H1 (cell line): ENCODE data around the gene RAB1A. TPM values are rescaled to one million over a fixed set of nuclear protein-coding genes. Genes with fewer than 3 reads are reported as not detected.

Experiments used
- CTCF ChIA-PET: fragments of 300-600 bp; sonication (Branson Sonifier 250); formaldehyde crosslinking; loops from one replicate; lab custom pipeline; 2021; ENCODE audit not compliant: partially characterized antibody; lab: Charles Lee
- POLR2A ChIA-PET: fragments of 300-600 bp; sonication (Branson Sonifier 250); formaldehyde crosslinking; loops from one replicate; lab custom pipeline; 2021; ENCODE audit warnings: inconsistent platforms; ENCODE audit not compliant: partially characterized antibody; lab: Charles Lee
- DNase-seq, 2 experiments: peaks; one replicate each; pipeline versions ENCODE4 v3.0.0 to v3.0.0-alpha.2; 2010 to 2022; ENCODE audit warnings: low spot score in 2 of 2, low read depth in 1 of 2, mixed read lengths in 1 of 2
- FAIRE-seq: peaks from 2 replicates; lab custom pipeline; 2011; peaks lifted over from hg19 to GRCh38; lab: Jason Lieb, UNC
- H2AFZ ChIP-seq: 2 replicates; pipeline ENCODE4 v1.8.1; 2012; ENCODE audit warnings: low read length, inconsistent platforms
- H2AK5ac ChIP-seq: 2 replicates; pipeline ENCODE4 v1.6.1; 2013; ENCODE audit warnings: low read depth, low read length
- H2BK120ac ChIP-seq: replicated peaks from 2 replicates; pipeline ENCODE3; 2013; ENCODE audit warnings: low read depth, low read length, inconsistent platforms
- H2BK12ac ChIP-seq: 2 replicates; pipeline ENCODE4 v1.6.1; 2013; ENCODE audit warnings: low read depth, low read length
- H2BK15ac ChIP-seq: 2 replicates; pipeline ENCODE4 v1.6.1; 2013; ENCODE audit warnings: low read length
- H2BK20ac ChIP-seq: 2 replicates; pipeline ENCODE4 v1.6.1; 2013; ENCODE audit warnings: low read length
- H2BK5ac ChIP-seq: 2 replicates; pipeline ENCODE4 v1.6.1; 2013; ENCODE audit warnings: low read depth, low read length
- H3K14ac ChIP-seq: 2 replicates; pipeline ENCODE4 v1.6.1; 2013; ENCODE audit warnings: inconsistent platforms; ENCODE audit not compliant: insufficient read length
- H3K18ac ChIP-seq: 2 replicates; pipeline ENCODE4 v1.6.1; 2013; ENCODE audit warnings: low read length; ENCODE audit errors: extremely low read depth
- H3K23ac ChIP-seq: 2 replicates; pipeline ENCODE4 v1.6.1; 2013; ENCODE audit warnings: inconsistent platforms; ENCODE audit not compliant: insufficient read length
- H3K23me2 ChIP-seq: 2 replicates; pipeline ENCODE4 v1.6.1; 2013; ENCODE audit warnings: low read depth, low read length
- H3K27ac ChIP-seq: 2 replicates; pipeline ENCODE4 v1.6.1; 2011; ENCODE audit warnings: low read depth, low read length, inconsistent platforms
- H3K27me3 ChIP-seq, 4 experiments: replicated peaks in 1 of 4; 1 replicate in 1 of 4; 2 replicates in 3 of 4; pipeline versions ENCODE4 v1.6.1 to v1.8.1; 2011 to 2013; ENCODE audit warnings: low read length in 3 of 4, mild to moderate bottlenecking in 3 of 4, inconsistent platforms in 2 of 4, mixed read lengths in 2 of 4, moderate library complexity in 1 of 4; ENCODE audit not compliant: control insufficient read depth in 3 of 4, insufficient read depth in 3 of 4; ENCODE audit errors: extremely low read depth in 1 of 4
- H3K36me3 ChIP-seq, 4 experiments: 2 replicates each; pipeline versions ENCODE4 v1.6.1 to v1.8.1; 2011 to 2013; ENCODE audit warnings: mild to moderate bottlenecking in 4 of 4, low read length in 3 of 4, moderate library complexity in 2 of 4, control low read depth in 1 of 4, inconsistent platforms in 1 of 4; ENCODE audit not compliant: insufficient read depth in 4 of 4, control insufficient read depth in 2 of 4
- H3K4ac ChIP-seq: replicated peaks from 2 replicates; pipeline ENCODE3; 2013; ENCODE audit warnings: low read length, low read depth, mixed read lengths, inconsistent platforms; ENCODE audit not compliant: insufficient read length
- H3K4me1 ChIP-seq, 4 experiments: replicated peaks in 1 of 4; 1 replicate in 1 of 4; 2 replicates in 3 of 4; pipeline versions ENCODE4 v1.6.1 to v1.8.1; 2011 to 2013; ENCODE audit warnings: low read length in 3 of 4, inconsistent platforms in 2 of 4, mixed read lengths in 1 of 4; ENCODE audit not compliant: insufficient read depth in 4 of 4, control insufficient read depth in 3 of 4
- H3K4me2 ChIP-seq, 2 experiments: 2 replicates each; pipeline versions ENCODE4 v1.6.1 to v1.8.1; 2011 to 2013; ENCODE audit warnings: low read depth in 2 of 2, low read length in 2 of 2, control low read depth in 1 of 2, inconsistent platforms in 1 of 2, mild to moderate bottlenecking in 1 of 2; ENCODE audit not compliant: insufficient read depth in 1 of 2
- H3K4me3 ChIP-seq, 4 experiments: fragments of 200-600, 300-600 bp in 1 of 4; sonication (generic), shearing (Covaris generic), sonication (Bioruptor Twin) in 1 of 4; 2 replicates each; pipeline versions ENCODE4 v1.5.1 to v1.8.1; 2011 to 2016; ENCODE audit warnings: low read length in 4 of 4, low read depth in 3 of 4, control low read depth in 2 of 4, inconsistent platforms in 2 of 4, mild to moderate bottlenecking in 2 of 4, mixed read lengths in 1 of 4, moderate library complexity in 1 of 4; ENCODE audit not compliant: insufficient read depth in 2 of 4; ENCODE audit errors: extremely low read depth in 1 of 4
- H3K56ac ChIP-seq: replicated peaks from 2 replicates; pipeline ENCODE3; 2013; ENCODE audit warnings: low read depth, mild to moderate bottlenecking, mixed read lengths, low read length, inconsistent platforms; ENCODE audit not compliant: insufficient read length
- H3K79me1 ChIP-seq: 2 replicates; pipeline ENCODE4 v1.6.1; 2013; ENCODE audit warnings: low read depth, low read length, control low read depth
- H3K79me2 ChIP-seq, 2 experiments: 2 replicates each; pipeline versions ENCODE4 v1.6.1 to v1.8.1; 2012 to 2013; ENCODE audit warnings: low read length in 2 of 2, mild to moderate bottlenecking in 2 of 2, inconsistent platforms in 1 of 2; ENCODE audit not compliant: insufficient read depth in 2 of 2, control insufficient read depth in 1 of 2
- H3K9ac ChIP-seq, 4 experiments: replicated peaks in 1 of 4; 1 replicate in 1 of 4; 2 replicates in 3 of 4; pipeline versions ENCODE4 v1.6.1 to v1.8.1; 2011 to 2013; ENCODE audit warnings: low read depth in 3 of 4, low read length in 3 of 4, control low read depth in 2 of 4, mild to moderate bottlenecking in 2 of 4, moderate library complexity in 2 of 4, inconsistent platforms in 1 of 4; ENCODE audit errors: extremely low read depth in 1 of 4
- H3K9me3 ChIP-seq, 2 experiments: 2 replicates each; pipeline versions ENCODE4 v1.6.1 to v1.8.1; 2012 to 2013; ENCODE audit warnings: mild to moderate bottlenecking in 2 of 2, moderate library complexity in 2 of 2, control low read depth in 1 of 2, inconsistent platforms in 1 of 2, low read depth in 1 of 2, low read length in 1 of 2, mixed read lengths in 1 of 2; ENCODE audit not compliant: insufficient read depth in 2 of 2
- H4K20me1 ChIP-seq, 2 experiments: replicated peaks in 1 of 2; 2 replicates each; pipeline versions ENCODE3 to v1.8.1; 2011 to 2013; ENCODE audit warnings: inconsistent platforms in 2 of 2, low read length in 2 of 2, mild to moderate bottlenecking in 1 of 2; ENCODE audit not compliant: insufficient read depth in 2 of 2, control insufficient read depth in 1 of 2
- H4K5ac ChIP-seq: 2 replicates; pipeline ENCODE4 v1.6.1; 2013; ENCODE audit warnings: low read length, low read depth, mixed read lengths, inconsistent platforms; ENCODE audit not compliant: insufficient read length
- H4K8ac ChIP-seq: 2 replicates; pipeline ENCODE4 v1.8.0; 2013; ENCODE audit warnings: mild to moderate bottlenecking, moderate library complexity, low read length, inconsistent platforms; ENCODE audit not compliant: insufficient read depth; ENCODE audit errors: extremely low read depth
- H4K91ac ChIP-seq: replicated peaks from 2 replicates; pipeline ENCODE3; 2013; ENCODE audit warnings: low read length, mixed read lengths, inconsistent platforms; ENCODE audit not compliant: insufficient read length
- EP300 ChIP-seq, 2 experiments: IDR thresholded peaks; 1 replicate in 1 of 2; 2 replicates in 1 of 2; pipeline ENCODE4 v1.6.1; 2011 to 2012; ENCODE audit warnings: low read depth in 2 of 2, low read length in 2 of 2, mild to moderate bottlenecking in 2 of 2, borderline replicate concordance in 1 of 2, inconsistent platforms in 1 of 2, moderate library complexity in 1 of 2
- WGBS, 2 experiments: shearing (Covaris generic) in 1 of 2; methylation state at CpG; one replicate each; pipeline versions ENCODE4 v1.1.6 to v1.1.7; 2013 to 2015; ENCODE audit warnings: low lambda C conversion rate in 2 of 2, mixed read lengths in 2 of 2, inconsistent platforms in 1 of 2, low coverage in 1 of 2, missing lambda C conversion rate in 1 of 2; ENCODE audit not compliant: insufficient replicate concordance in 2 of 2, insufficient coverage in 1 of 2, insufficient read length in 1 of 2; ENCODE audit errors: extremely low coverage in 1 of 2, missing lambda C conversion rate in 1 of 2; 5-methylcytosine and 5-hydroxymethylcytosine counted together
- polyA plus RNA-seq, 7 experiments: library from polyadenylated mRNA; depleted of rRNA in 3 of 7; stranded (reverse) in 5 of 7; unstranded in 2 of 7; fragments of >200 nt in 5 of 7; fragments of 200-250 nt in 2 of 7; gene quantifications; 1 replicate in 5 of 7; 2 replicates in 1 of 7; 4 replicates in 1 of 7; pipeline versions ENCODE4 v1.2.1 to v1.2.3, GENCODE V29; 2011 to 2013; ENCODE audit warnings: missing spikeins in 2 of 7, mixed read lengths in 2 of 7
- total RNA-seq: library from RNA; stranded (reverse); fragmentation: NEBNext Ultra II Directional; extraction: Animal tissue kit (Norgen Biotek cat#: 25700); gene quantifications from 2 replicates; pipeline ENCODE4 v1.2.1, GENCODE V29; 2021

Gene RAB1A
- total and polyA plus RNA-seq, 2 of the 8 experiments (the other 6 are each of a cell fraction or from before 2014, with no cell fraction given) = 77.9 to 120 TPM

DNA sequence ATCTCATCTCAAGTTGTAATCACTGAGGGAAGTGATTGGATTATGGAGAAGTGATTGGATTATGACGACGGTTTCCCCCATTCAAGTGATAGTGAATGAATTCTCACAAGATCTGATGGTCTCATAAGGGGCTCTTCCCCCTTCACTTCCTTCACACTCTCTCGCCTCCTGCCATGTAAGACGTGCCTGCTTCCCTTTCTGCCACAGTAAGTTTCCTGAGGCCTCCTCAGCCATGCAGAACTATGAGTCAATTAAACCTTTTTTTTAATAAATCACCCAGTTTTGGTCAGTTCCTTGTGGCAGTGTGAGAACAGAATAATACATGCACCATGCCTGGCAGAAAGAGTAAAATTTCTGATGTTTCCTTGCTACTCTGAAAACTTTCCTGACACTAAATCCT, 37.1 kb downstream of the RAB1A start:
- no peak overlapping the region for H3K9ac ChIP-seq
- H3K4ac ChIP-seq = no peak overlapping the region
- H3K79me1 ChIP-seq = no peaks in the 10 kb centered on the region
- peaks cover 2 to 41% (median 11%) of the 10 kb centered on the region in 4 experiments; a peak in 5 of 8 replicates for H3K36me3 ChIP-seq
- no peak overlapping the region for H3K18ac ChIP-seq
- peaks cover 2 to 5% of the 10 kb centered on the region in 2 experiments for H4K20me1 ChIP-seq
- no peaks in the 10 kb centered on the region for H3K9me3 ChIP-seq
- no peak for DNase-seq
- H3K4me1 ChIP-seq = no peaks in the 10 kb centered on the region
- no peak overlapping the region for H2BK5ac ChIP-seq
- WGBS, 2 experiments = 95% methylated on average over 4 of the region's 4 CpGs; no CpG with 5 or more reads in 1 of the 2 experiments
- H4K5ac ChIP-seq = no peak overlapping the region
- no peak overlapping the region for H3K23ac ChIP-seq
- no peak overlapping the region for H3K14ac ChIP-seq
- H3K23me2 ChIP-seq = no peaks in the 10 kb centered on the region
- no peak overlapping the region for H3K4me2 ChIP-seq
- no peak for FAIRE-seq
- H3K56ac ChIP-seq = no peak overlapping the region
- H4K8ac ChIP-seq = no peak overlapping the region
- no peak overlapping the region for H3K4me3 ChIP-seq
- H3K27ac ChIP-seq = no peak overlapping the region
- H3K27me3 ChIP-seq = no peaks in the 10 kb centered on the region
- H2BK20ac ChIP-seq = no peak overlapping the region
- TF ChIP-seq EP300 (IDR thresholded peaks at IDR 0.05; ENCODE audit: borderline replicate concordance in 1 of 2, low read depth in 2 of 2, low read length in 2 of 2) = no peak
- TF ChIP-seq, all 59 proteins: peak for 0
- no peak overlapping the region for H2AK5ac ChIP-seq
- peaks cover 0 to 7% of the 10 kb centered on the region in 2 experiments; a peak in 1 of 4 replicates for H3K79me2 ChIP-seq
- H4K91ac ChIP-seq = no peak overlapping the region
- POLR2A ChIA-PET = interaction anchor here (1.1 to 1.6 kb wide), 2 partner anchors 9 to 12 kb away, joined by 4 to 6 read pairs; no protein-coding TSS in a partner anchor
- no peak overlapping the region for H2AFZ ChIP-seq
- CTCF ChIA-PET = interaction anchor here (1.0 kb wide), 1 partner anchor 23 kb away, joined by 4 read pairs; no protein-coding TSS in a partner anchor
- no peak overlapping the region for H2BK12ac ChIP-seq
- H2BK15ac ChIP-seq = no peak overlapping the region
- no peak overlapping the region for H2BK120ac ChIP-seq
